ENCODE data around the gene GRPEL2. TPM values are rescaled to one million over a fixed set of nuclear protein-coding genes. Genes with fewer than 3 reads are reported as not detected.

GRPEL2 gene
- total and polyA plus RNA-seq, 2 of the 8 experiments (the other 6 are each of a cell fraction or from before 2014, with no cell fraction given) = 11.2 to 52.2 TPM

DNA sequence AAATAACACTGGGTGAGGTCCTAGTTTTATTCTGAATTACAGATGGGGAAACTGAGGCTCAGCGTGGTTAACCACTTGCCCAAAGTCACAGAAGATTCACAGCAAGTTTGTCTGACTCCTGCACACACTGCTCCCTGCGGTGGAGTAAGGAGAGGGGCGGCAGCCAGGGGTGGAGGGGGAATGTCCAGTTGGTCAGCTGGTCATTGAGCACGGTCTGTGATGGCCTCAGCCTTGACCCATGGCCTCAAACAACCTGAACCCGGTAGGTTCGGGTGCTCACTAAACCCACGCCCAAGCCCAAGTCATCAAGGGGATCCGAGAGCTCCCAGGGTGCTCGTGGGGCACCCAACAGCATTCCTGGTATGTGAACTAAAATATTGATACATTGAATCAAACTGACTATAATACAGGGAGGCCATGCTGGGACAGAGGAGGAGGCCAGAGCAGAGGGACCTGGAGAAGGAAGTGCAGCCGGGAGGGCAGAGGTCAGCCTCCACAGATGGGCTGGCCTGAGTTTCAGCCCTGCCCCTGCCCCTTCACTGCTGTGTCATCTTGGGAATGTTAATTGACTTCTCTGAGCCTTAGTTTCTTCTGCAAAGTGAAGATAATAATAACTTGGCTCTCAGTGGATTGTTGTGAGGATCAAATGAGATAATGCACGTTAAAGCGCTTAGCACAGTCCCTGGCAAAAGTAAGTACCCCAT lies 37.4 kb downstream of the GRPEL2 start (continued):
- TF ChIP-seq CHD7 (IDR thresholded peaks at IDR 0.05; ENCODE audit: insufficient replicate concordance, low read length) (no peak), TEAD4 (IDR thresholded peaks at IDR 0.05; ENCODE audit: low read depth, low read length) (no peak), SIX5 (IDR thresholded peaks at IDR 0.05; ENCODE audit: low read depth, low read length) (no peak), CBX5 (IDR thresholded peaks at IDR 0.05; ENCODE audit: low read depth, low read length) (no peak), ZNF274 (IDR thresholded peaks at IDR 0.05; ENCODE audit: borderline replicate concordance, extremely low read depth, low read length) (no peak), GTF2F1 (IDR thresholded peaks at IDR 0.05; ENCODE audit: borderline replicate concordance, low read depth, low read length) (no peak), POLR2AphosphoS5 (IDR thresholded peaks at IDR 0.05; ENCODE audit: low read depth, low read length) (no peak)

Data from H1 (cell line).